ENCODE data around the gene SDC3.
"Not testable (repeated sequence)": the region's sequence is repeated elsewhere in the genome, so short reads cannot be mapped to it uniquely, and the experiment has no call there.

SDC3 gene

GRCh38 chr1:30908696-30909364 lies at the start of gene SDC3:
SDC3 (minus strand) TSS chr1:30908758; CDS start chr1:30908586, 172 bp downstream.
- in situ Hi-C loops (cut with HindIII; ENCODE audit: low sequenced_read_pairs): loop anchor here (5.0 kb wide), 1 partner anchor 42 kb away; no protein-coding TSS in a partner anchor

GRCh38 chr1:30957560-30958222 lies 49.1 kb upstream of the SDC3 start:
- in situ Hi-C loops (cut with HindIII; ENCODE audit: low sequenced_read_pairs): no loop called here

DNA sequence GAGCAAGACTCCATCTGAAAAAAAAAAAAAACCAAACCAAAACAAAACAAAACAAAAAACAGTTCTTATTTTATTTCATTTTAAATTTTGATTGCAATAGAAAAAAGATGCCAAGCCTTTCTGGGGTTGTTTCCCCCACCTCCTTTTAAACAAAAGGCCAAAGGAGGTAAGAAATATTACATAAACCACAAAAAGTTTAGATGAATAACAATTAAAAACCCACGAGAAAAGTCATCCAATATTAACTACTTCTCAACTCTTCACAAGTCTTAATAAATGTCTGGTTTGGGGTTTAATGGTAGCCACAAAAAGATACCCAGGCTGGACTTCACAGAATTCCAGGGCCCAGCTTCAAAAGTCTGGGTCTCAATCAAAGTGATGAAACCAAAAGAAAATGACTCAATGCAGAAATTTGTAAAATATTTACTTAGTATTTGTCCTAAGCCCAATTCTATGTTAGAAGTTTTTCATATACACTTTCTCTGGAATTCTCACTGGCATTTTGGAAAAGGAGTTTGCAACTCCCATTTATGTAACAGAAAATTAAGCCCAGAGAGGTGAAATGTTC lies 47.0 kb upstream of the SDC3 start:
- in situ Hi-C loops (cut with HindIII; ENCODE audit: low sequenced_read_pairs): no loop called here

GRCh38 chr1:30953685-30954084 lies 45.1 kb upstream of the SDC3 start:
- in situ Hi-C loops (cut with HindIII; ENCODE audit: low sequenced_read_pairs): no loop called here

- in situ Hi-C loops (cut with HindIII; ENCODE audit: low sequenced_read_pairs): no loop called here
Measured at GRCh38 chr1:30952098-30952497, 43.5 kb upstream of the SDC3 start.

DNA sequence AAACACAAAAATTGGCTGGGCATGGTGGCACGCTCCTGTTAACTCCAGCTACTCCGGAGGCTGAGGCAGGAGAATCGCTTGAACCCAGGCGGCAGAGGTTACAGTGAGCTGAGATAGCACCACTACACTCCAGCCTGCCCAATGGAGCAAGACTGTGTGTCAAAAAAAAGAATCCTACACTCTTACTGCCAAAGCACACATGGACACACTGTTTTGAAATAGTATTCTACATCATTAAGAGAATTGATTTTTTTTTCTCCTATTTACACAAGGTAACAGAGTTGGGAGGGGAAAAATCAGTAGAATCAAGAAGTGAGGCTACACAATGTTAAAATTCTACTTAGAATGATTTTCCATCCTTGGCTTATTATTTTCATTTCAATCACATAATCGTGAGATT lies 42.1 kb upstream of the SDC3 start:
- in situ Hi-C loops (cut with HindIII; ENCODE audit: low sequenced_read_pairs): no loop called here

DNA sequence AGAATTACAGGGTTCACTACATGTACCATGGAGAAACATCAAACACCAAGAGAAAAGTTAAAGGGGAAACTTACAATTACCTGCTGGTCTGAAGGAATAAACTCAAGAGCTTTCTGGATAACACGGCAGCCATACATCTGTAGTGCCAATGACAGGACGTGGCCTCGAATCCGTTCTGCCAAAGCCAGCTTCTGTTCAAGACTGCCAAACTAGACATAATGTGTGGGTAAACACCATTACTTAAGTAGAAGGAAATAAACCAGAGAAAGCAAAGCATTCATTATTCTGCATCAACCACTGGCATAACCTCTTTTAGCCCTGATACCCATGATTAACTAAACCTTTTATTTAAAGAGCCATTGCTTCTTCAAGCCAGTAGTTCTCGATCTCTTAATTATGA lies 41.5 kb upstream of the SDC3 start:
- in situ Hi-C loops (cut with HindIII; ENCODE audit: low sequenced_read_pairs): no loop called here

- in situ Hi-C loops (cut with HindIII; ENCODE audit: low sequenced_read_pairs): not testable (repeated sequence)
Measured at GRCh38 chr1:30949487-30949838, 40.9 kb upstream of the SDC3 start.

DNA sequence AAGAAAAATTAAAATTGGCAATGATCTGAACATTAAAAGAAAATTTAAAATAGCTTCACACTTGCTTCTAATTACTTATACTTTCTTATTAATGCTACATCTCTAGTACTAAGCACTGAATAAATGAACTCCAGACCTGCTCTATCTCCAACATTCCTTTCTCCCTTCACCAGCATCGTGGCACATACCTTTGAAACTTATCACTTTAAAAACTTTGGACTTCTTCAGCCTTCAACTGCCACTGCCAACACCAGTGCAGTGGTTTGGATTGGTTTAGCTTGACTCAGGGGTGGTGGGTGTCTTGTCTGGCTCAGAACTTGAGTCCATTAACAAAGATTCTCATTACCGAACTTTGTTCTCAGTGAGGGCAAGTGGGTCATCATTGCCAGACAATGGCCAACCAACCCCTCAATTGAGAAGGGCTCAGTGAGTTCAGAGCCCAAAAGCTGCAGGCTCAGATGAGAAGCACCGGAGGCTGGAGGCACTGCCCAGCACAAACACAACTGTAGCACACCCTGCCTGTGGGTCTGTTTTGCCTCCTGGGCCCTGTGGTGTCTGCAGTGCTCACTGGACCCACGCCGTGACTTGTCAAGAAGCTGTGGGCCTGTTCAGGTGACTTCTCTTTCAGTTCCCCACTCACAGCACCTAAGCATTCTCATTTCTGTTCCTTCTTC lies 40.4 kb upstream of the SDC3 start:
- in situ Hi-C loops (cut with HindIII; ENCODE audit: low sequenced_read_pairs): not testable (repeated sequence)

- in situ Hi-C loops (cut with HindIII; ENCODE audit: low sequenced_read_pairs): no loop called here
Measured at GRCh38 chr1:30948278-30948677, 39.7 kb upstream of the SDC3 start.

DNA sequence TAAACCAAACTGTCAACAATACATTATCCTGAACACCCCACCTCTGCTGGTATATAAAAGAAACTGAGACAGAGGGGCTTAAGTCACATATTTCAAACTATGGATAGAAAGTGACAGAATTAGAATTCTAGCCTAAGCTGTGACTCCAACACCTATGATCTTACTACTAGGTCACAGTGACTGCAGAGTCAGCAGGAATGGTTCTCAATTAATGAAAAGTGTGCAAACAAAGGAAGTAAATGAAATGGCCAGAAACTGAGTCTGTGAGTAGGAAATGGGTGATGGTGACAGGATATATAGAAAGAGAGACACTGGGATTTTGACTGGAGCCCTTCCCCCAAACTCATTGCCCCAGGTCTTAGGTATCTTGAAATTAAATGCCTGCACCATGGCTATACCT lies 38.7 kb upstream of the SDC3 start:
- in situ Hi-C loops (cut with HindIII; ENCODE audit: low sequenced_read_pairs): no loop called here

DNA sequence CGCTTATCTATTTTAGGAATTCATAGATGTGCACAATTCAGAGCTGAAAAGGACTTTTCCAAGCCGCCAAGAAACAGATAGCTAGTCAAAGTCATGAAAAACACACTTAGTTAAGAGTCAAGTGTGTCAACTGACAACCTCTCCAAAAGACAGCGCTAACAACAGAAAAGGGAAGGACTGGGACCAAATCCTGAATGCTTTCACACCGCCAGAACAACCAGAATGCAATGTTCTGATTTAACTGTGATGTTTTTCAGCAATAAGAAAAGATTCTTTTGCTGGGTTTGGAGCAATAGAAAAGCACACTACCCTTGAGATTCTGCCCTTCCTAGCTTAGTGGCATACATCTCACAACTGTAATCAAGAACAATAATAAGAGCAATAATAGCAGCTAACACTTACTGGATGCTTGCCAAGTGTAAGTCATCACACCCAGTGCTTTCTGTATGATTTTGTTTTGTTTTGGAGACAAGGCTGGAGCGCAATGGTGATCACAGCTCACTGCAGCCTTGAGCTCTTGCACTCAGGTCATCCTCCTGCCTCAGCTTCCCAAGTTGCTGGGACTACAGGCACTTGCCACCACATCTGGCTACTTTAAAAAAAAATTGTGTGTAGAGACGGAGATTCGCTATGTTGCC lies 33.9 kb upstream of the SDC3 start:
- in situ Hi-C loops (cut with HindIII; ENCODE audit: low sequenced_read_pairs): no loop called here

DNA sequence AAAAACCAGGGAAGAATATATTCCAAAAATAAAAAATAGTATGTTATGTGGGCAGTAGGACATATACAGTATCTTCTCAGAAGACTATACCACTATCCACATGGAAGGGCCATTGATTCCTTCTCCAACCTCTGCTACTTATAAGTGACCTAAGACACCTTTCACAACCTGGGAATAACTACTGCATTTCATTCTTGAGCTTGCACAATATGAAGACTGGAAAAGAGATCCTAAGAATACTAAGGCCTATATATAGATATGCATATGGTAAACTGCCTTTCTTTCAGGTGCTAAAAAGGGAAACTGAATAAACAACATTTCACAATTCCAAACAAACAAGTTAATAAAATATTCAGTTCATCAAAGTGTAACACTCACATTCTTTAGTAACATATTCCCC lies 32.0 kb upstream of the SDC3 start:
- in situ Hi-C loops (cut with HindIII; ENCODE audit: low sequenced_read_pairs): no loop called here

DNA sequence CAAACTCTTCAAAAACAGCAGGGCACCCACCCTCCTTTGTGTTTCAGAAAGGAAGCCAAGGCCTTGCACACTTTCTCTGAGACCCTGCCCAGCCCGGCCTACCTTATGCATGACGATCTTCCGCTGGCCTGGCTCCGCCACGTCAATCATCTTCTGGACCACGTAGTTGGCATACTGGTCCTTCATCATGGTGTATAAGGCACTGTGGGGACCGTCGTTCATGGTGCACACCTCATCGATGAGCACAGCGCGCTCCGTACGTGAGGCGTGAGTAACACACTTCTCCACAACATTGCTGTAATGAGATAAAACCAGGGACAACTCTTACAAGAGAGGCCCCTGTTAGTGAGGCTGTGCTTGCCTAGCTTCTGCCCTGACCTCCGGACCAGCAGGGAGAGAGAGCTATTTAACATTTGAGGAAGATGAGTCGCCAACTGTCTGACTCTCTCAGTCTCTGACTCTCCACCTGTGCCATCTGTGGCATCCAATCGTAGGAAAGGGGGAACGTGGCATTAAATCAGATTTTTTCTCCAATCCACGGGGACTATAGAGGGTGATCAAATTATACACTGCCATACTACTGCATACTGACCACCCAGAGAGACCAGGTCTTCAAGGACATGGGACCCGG lies 28.1 kb upstream of the SDC3 start:
- in situ Hi-C loops (cut with HindIII; ENCODE audit: low sequenced_read_pairs): no loop called here

DNA sequence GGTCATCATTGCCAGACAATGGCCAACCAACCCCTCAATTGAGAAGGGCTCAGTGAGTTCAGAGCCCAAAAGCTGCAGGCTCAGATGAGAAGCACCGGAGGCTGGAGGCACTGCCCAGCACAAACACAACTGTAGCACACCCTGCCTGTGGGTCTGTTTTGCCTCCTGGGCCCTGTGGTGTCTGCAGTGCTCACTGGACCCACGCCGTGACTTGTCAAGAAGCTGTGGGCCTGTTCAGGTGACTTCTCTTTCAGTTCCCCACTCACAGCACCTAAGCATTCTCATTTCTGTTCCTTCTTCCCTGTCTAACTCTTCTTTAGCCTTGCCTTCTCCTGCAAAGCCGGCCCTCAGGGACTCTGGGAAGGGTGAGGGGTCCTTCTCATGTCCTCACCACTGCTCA lies 27.2 kb upstream of the SDC3 start:
- in situ Hi-C loops (cut with HindIII; ENCODE audit: low sequenced_read_pairs): not testable (repeated sequence)

DNA sequence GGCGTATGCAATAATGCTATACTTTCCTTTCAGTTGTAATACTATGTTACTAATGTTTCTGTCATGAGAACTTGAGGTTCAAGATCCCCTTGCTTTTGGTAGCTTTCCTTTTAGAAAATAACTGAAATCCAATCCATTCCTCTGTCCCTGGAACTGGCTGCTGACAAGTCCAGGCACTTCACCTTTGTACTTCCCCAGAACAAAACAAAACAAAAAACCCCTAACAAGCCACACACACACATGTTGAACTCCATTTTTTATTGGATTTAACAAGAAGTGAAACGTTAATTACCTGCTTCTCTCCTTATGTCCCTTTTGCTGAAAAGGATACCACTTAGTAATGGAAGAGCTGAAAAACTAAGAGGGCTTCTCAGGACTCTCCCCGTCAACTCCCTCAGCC lies 26.1 kb upstream of the SDC3 start:
- in situ Hi-C loops (cut with HindIII; ENCODE audit: low sequenced_read_pairs): no loop called here

DNA sequence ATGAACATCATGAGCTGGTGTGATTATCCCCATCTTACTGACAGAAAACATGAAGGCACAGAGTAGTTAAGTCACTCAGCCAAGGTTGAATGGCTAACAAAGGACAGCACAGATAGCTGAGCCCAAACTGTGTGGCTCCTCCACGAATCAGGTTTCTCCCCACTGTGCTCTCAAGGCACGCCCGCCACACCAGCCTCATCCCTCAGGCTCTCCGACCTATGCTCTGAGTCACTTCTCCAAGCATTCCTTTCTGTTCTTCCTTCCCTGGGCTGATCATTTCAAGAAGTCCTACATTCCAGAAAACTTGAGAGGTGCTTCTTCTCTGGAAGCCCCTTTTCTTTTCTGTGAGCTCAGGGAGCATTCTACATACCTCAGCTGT lies 25.3 kb upstream of the SDC3 start:
- in situ Hi-C loops (cut with HindIII; ENCODE audit: low sequenced_read_pairs): no loop called here

DNA sequence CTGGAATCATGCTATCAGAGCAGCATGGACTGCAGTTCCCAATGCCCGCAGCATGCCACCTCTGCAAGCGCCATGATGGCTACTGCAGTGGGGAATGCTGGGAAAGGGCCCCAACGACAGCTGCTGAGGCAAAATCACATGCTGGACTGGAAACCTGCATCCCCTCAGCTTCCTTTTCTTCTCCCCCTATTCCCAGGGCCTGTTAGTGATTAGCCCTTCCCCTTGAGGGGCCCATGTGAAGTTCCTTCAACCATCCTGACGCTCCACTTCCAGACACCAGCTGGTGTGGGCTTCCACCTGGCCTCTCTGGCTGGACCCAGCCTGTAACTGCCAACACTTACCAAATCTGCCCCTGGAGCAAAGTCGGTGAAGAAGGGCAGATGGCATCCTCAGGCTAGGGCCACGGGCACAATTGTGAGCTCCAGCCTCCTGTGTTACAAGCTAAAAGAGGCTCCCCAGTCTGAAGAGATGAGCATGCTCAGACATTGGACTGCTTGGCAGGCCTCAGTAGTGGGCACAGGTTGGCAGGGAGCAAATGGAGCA lies 22.1 kb upstream of the SDC3 start:
- in situ Hi-C loops (cut with HindIII; ENCODE audit: low sequenced_read_pairs): no loop called here

DNA sequence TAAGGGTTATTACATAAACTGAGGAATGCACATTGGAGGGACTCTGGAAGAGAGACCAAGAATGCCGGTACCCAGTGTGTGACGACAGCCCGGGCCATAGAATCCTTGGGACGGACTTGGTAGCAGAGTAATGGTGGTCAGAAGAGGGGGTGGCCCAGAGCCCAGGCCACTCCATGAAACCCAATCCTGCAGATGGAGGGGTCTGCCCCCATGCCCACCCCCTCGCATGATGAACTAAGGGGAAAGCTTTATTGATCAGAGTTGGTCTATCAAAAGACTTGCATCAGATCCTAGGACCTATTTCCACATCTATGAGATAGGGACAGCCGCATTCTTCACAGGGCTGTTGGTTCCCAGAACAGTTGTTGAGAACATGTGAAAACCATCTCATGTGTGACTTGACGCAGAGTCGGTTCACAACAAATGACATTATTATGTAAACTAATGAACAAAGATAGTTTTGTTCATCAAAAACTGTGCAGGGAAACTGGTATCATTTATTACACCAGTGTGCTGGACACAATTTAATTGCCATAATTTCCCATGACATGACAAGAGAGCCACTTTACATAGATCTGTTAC lies 21.5 kb upstream of the SDC3 start:
- in situ Hi-C loops (cut with HindIII; ENCODE audit: low sequenced_read_pairs): loop anchor here (5.0 kb wide), 1 partner anchor 82 kb away; no protein-coding TSS in a partner anchor

All from endothelial cell of hepatic sinusoid (primary cell).